Measurements from ENCODE around the gene MAGEA6. TPM values are rescaled to one million over a fixed set of nuclear protein-coding genes. Genes with fewer than 3 reads are reported as not detected.
A peak's percentile ranks its signal among the peaks of the same experiment; 100 is the strongest.
"Not testable (repeated sequence)": the region's sequence is repeated elsewhere in the genome, so short reads cannot be mapped to it uniquely, and the experiment has no call there.

Gene MAGEA6, protein sequence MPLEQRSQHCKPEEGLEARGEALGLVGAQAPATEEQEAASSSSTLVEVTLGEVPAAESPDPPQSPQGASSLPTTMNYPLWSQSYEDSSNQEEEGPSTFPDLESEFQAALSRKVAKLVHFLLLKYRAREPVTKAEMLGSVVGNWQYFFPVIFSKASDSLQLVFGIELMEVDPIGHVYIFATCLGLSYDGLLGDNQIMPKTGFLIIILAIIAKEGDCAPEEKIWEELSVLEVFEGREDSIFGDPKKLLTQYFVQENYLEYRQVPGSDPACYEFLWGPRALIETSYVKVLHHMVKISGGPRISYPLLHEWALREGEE
- total RNA-seq = not detected
- not detected for polyA plus RNA-seq
- total RNA-seq = not detected

DNA sequence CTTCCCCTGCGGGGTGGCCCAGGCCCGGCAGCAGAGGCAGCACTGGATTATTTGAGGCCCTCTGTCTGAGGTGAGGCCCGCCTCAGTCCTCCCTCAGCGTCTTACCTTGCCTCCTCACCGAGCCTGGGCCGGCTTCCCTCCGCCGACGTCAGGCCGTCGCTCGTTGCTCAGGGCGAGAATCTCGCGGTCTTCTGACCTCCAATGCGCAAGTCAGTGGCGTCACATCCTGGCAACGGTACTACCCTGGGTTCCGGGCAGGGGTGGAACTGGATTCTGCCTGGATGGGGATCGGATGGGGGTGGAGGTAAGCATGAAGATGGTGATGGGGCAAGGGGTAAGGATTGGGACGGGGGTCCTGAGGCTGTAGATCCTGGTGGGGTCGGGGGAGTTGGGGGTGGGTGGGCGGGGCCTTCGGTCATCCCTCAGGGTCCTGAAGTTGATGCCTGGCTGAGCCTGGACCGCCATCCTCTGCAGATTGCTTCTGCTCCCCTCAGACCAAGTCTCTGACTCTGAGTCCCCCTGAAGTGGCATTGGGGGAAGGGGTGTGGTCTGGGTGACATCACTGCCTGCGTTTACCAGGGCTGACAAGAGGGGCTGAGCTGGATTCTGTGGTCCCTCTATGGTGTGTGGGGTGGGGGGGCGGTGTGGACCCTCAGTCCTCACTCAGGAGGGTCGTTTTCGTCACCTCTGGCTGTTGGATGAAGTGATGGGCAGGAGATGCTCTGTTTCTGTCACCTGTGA, at the start of gene MAGEA6:
TSS of gene MAGEA6 (minus strand) at position 141 of the 741 bp plus-strand sequence. CDS start 2,039 bp downstream, outside the sequence.
- H3K27me3 Mint-ChIP-seq; H3K27ac ChIP-seq (ENCODE audit: low read depth, low read length); H3K27me3 ChIP-seq (ENCODE audit: control insufficient read depth in 2 of 2, insufficient read depth in 2 of 2, low read length in 2 of 2); CTCF ChIA-PET; H3K27ac Mint-ChIP-seq; H3K9me3 Mint-ChIP-seq; H3K4me1 Mint-ChIP-seq; H3K4me3 Mint-ChIP-seq; H3K4me1 ChIP-seq (ENCODE audit: control insufficient read depth in 2 of 2, insufficient read depth in 2 of 2, low read length in 2 of 2); H3K36me3 ChIP-seq (ENCODE audit: control insufficient read depth in 2 of 3, insufficient read depth in 3 of 3, low read length in 3 of 3); H3K4me3 ChIP-seq (ENCODE audit: low read length); POLR2A ChIA-PET; DNase-seq; H3K36me3 Mint-ChIP-seq; H3K9me3 ChIP-seq (ENCODE audit: control insufficient read depth in 2 of 3, low read length in 3 of 3); ATAC-seq; intact Hi-C loops (cut with micrococcal nuclease): not testable (repeated sequence)

DNA sequence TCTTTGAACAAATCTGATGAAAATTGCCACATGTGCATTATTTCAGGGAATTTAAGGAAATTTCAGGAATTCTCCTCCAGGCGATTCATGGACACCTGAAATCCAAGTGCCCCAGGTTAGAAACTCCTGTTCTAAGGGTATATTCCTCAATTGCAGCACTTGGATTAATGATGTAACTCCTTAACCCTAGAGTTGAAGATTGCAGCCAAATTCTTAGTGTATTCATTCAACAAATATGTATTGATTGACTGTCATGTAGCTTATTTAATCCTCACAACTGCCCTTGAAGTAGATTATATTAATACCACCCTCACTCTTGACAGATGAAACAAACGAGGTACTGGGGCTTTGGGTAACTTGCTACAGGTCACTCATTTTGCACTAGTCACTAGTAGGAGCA, 49.8 kb upstream of the MAGEA6 start:
- CTCF ChIA-PET = no interaction called here
- intact Hi-C loops (cut with micrococcal nuclease) = no loop called here
- H3K4me1 Mint-ChIP-seq = peaks cover 0 to 7% (median 0%) of the 10 kb centered on the region in 7 donors

DNA sequence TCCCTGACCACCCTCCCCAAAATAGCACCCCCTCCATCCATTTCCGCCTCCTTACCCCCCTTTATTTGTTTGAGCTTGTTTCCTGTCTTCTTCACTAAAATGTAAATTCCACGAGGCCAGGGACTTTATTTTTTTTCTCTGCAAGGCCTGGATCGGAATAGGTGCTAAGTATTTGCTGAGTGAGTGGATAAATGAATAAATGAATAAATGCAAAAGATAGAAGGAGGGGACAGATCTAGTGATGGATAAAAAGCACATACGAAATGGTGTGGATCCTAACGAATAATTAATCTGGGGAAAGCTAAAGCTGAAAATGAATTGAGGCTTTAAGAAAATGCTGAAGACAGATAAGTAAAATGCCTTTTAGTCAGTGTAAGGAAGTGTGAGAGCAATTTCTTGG, 48.9 kb upstream of the MAGEA6 start:
- intact Hi-C loops (cut with micrococcal nuclease) = no loop called here
- Histone ChIP-seq H3K9me3 (ENCODE audit: control insufficient read depth in 2 of 3, low read length in 3 of 3) (no peaks in the 10 kb centered on the region), H3K27me3 (ENCODE audit: control insufficient read depth in 2 of 2, insufficient read depth in 2 of 2, low read length in 2 of 2) (no peaks in the 10 kb centered on the region), H3K4me3 (ENCODE audit: low read length) (no peak overlapping the region), H3K27ac (ENCODE audit: low read depth, low read length) (no peak overlapping the region), H3K4me1 (ENCODE audit: control insufficient read depth in 2 of 2, insufficient read depth in 2 of 2, low read length in 2 of 2) (no peaks in the 10 kb centered on the region), H3K36me3 (ENCODE audit: control insufficient read depth in 2 of 3, insufficient read depth in 3 of 3, low read length in 3 of 3) (no peaks in the 10 kb centered on the region)
- Mint-ChIP-seq H3K27ac (no peak overlapping the region), H3K36me3 (no peaks in the 10 kb centered on the region), H3K4me3 (no peak overlapping the region), H3K4me1 (peaks cover 0 to 12% (median 5%) of the 10 kb centered on the region in 7 donors), H3K27me3 (peaks cover 0 to 10% (median 8%) of the 10 kb centered on the region in 5 donors), H3K9me3 (no peaks in the 10 kb centered on the region)
- POLR2A ChIA-PET = no interaction called here
- CTCF ChIA-PET = interaction anchor here (0.6 kb wide), 1 partner anchor 945 kb away, joined by 3 read pairs; no protein-coding TSS in a partner anchor
- no peak for DNase-seq
- ATAC-seq = no peak

More for the DNA sequence above, 49.8 kb upstream of the MAGEA6 start:
- peaks cover 0 to 10% (median 8%) of the 10 kb centered on the region in 5 donors for H3K27me3 Mint-ChIP-seq
- H3K27ac Mint-ChIP-seq = no peak overlapping the region
- no peak overlapping the region for H3K27ac ChIP-seq (ENCODE audit: low read depth, low read length)
- POLR2A ChIA-PET = no interaction called here
- no peaks in the 10 kb centered on the region for H3K36me3 Mint-ChIP-seq
- no peak for ATAC-seq
- H3K36me3 ChIP-seq (ENCODE audit: control insufficient read depth in 2 of 3, insufficient read depth in 3 of 3, low read length in 3 of 3) = no peaks in the 10 kb centered on the region
- H3K9me3 Mint-ChIP-seq = no peaks in the 10 kb centered on the region
- no peaks in the 10 kb centered on the region for H3K9me3 ChIP-seq (ENCODE audit: control insufficient read depth in 2 of 3, low read length in 3 of 3)
- no peak for DNase-seq
- H3K27me3 ChIP-seq (ENCODE audit: control insufficient read depth in 2 of 2, insufficient read depth in 2 of 2, low read length in 2 of 2) = no peaks in the 10 kb centered on the region
- H3K4me1 ChIP-seq (ENCODE audit: control insufficient read depth in 2 of 2, insufficient read depth in 2 of 2, low read length in 2 of 2) = no peaks in the 10 kb centered on the region
- no peak overlapping the region for H3K4me3 ChIP-seq (ENCODE audit: low read length)
- H3K4me3 Mint-ChIP-seq = no peak overlapping the region

DNA sequence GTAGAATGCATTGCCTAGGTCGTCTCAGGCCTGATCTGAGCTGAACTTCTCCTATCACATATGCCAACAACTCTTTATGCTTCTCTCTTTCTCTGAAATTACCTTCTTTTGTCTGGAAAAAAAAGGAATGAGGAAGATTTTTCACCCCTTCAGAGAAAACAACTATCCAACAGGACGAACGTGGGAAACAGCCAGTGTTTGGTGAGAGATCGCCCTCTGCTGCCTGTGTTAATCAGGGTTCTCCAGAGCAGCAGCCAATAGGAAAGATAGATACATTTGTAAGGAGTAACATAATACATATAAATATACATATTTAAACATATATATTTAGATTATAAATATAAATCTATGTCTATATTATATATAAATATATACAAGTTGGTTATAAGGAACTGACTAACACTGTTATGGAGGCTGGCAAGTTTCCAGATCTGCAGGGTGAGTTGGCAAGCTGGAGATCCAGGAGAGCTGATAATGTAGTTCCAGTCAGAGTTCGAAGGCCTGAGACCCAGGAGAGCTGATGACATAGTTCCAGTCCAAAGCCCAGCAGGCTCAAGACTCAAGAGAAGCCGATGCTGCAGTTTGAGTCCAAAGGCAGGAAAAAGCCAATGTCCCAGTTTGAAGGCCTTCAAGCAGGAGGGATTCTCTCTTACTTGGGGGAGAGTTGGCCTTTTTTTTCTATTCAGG, 47.7 kb upstream of the MAGEA6 start:
- ChIA-PET CTCF (no interaction called here), POLR2A (no interaction called here)
- H3K27ac ChIP-seq (ENCODE audit: low read depth, low read length) = no peak overlapping the region
- no peak for DNase-seq
- H3K27me3 Mint-ChIP-seq = peaks cover 0 to 10% (median 8%) of the 10 kb centered on the region in 5 donors
- no peak overlapping the region for H3K4me3 ChIP-seq (ENCODE audit: low read length)
- no peaks in the 10 kb centered on the region for H3K27me3 ChIP-seq (ENCODE audit: control insufficient read depth in 2 of 2, insufficient read depth in 2 of 2, low read length in 2 of 2)
- H3K9me3 Mint-ChIP-seq = no peaks in the 10 kb centered on the region
- no peak overlapping the region for H3K4me3 Mint-ChIP-seq
- H3K36me3 ChIP-seq (ENCODE audit: control insufficient read depth in 2 of 3, insufficient read depth in 3 of 3, low read length in 3 of 3) = no peaks in the 10 kb centered on the region
- H3K9me3 ChIP-seq (ENCODE audit: control insufficient read depth in 2 of 3, low read length in 3 of 3) = no peaks in the 10 kb centered on the region
- ATAC-seq = no peak
- H3K36me3 Mint-ChIP-seq = no peaks in the 10 kb centered on the region
- no peak overlapping the region for H3K27ac Mint-ChIP-seq
- intact Hi-C loops (cut with micrococcal nuclease) = loop anchor here in 1 of 2 donors (1.0 kb wide), 1 partner anchor 175 kb away; no protein-coding TSS in a partner anchor
- peaks cover 0 to 16% (median 5%) of the 10 kb centered on the region in 7 donors for H3K4me1 Mint-ChIP-seq
- no peaks in the 10 kb centered on the region for H3K4me1 ChIP-seq (ENCODE audit: control insufficient read depth in 2 of 2, insufficient read depth in 2 of 2, low read length in 2 of 2)

DNA sequence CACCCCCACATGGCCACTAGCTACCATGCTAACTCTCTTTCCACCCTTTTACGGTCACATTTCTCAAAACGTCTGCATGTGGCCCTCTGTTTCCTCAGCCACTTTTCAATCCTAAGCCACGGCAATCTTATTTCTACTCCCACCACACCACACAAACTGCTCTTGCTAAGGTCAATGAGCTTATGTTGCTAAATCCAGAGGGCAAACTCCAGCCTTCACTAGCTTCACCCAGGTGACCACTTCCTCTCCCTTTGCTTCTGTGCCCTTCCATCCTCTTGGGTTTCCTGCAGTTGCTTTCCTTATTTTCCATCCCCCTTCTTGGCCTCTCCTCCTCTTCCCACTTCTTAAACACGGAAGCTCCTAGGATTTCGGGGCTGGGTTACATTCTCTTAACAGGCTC, 44.6 kb upstream of the MAGEA6 start:
- H3K27me3 Mint-ChIP-seq = peaks cover 0 to 3% (median 0%) of the 10 kb centered on the region in 5 donors
- Histone ChIP-seq H3K4me1 (ENCODE audit: control insufficient read depth in 2 of 2, insufficient read depth in 2 of 2, low read length in 2 of 2) (no peaks in the 10 kb centered on the region), H3K27ac (ENCODE audit: low read depth, low read length) (no peak overlapping the region), H3K4me3 (ENCODE audit: low read length) (no peak overlapping the region), H3K27me3 (ENCODE audit: control insufficient read depth in 2 of 2, insufficient read depth in 2 of 2, low read length in 2 of 2) (no peaks in the 10 kb centered on the region), H3K36me3 (ENCODE audit: control insufficient read depth in 2 of 3, insufficient read depth in 3 of 3, low read length in 3 of 3) (no peaks in the 10 kb centered on the region), H3K9me3 (ENCODE audit: control insufficient read depth in 2 of 3, low read length in 3 of 3) (no peaks in the 10 kb centered on the region)
- no peaks in the 10 kb centered on the region for H3K36me3 Mint-ChIP-seq
- H3K27ac Mint-ChIP-seq = no peak overlapping the region
- DNase-seq (no peak), ATAC-seq (no peak)
- no peak overlapping the region for H3K4me3 Mint-ChIP-seq
- H3K9me3 Mint-ChIP-seq = no peaks in the 10 kb centered on the region
- POLR2A ChIA-PET = no interaction called here
- CTCF ChIA-PET = no interaction called here
- intact Hi-C loops (cut with micrococcal nuclease) = no loop called here
- H3K4me1 Mint-ChIP-seq = peaks cover 0 to 12% (median 5%) of the 10 kb centered on the region in 7 donors

DNA sequence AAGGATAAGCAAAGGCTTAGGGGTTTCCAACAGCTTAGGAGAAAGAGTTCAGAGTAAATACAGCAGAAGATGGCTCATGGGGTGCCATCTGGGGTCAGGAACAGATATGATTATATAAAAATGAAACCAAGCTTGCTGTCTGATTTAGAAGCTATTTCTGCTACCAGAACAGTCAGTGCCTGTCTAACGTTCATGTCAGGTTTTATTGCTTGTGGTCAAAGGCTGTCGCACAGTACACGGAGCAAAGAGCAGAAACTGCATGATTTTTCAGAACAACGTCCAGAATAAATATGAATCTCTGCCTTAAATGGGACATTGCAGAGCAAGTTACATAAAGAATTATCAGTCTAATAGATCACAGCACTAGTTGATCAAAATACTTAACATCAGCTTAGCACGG, 43.7 kb upstream of the MAGEA6 start:
- ChIA-PET POLR2A (no interaction called here), CTCF (no interaction called here)
- Mint-ChIP-seq H3K27ac (no peak overlapping the region), H3K27me3 (peaks cover 0 to 6% (median 3%) of the 10 kb centered on the region in 5 donors), H3K4me1 (peaks cover 0 to 12% (median 5%) of the 10 kb centered on the region in 7 donors), H3K36me3 (no peaks in the 10 kb centered on the region), H3K4me3 (peak overlapping the region in 3 of 10 donors; percentile 18 to 44 (median 20)), H3K9me3 (no peaks in the 10 kb centered on the region)
- H3K27ac ChIP-seq (ENCODE audit: low read depth, low read length) = no peak overlapping the region
- H3K27me3 ChIP-seq (ENCODE audit: control insufficient read depth in 2 of 2, insufficient read depth in 2 of 2, low read length in 2 of 2) = no peaks in the 10 kb centered on the region
- no peaks in the 10 kb centered on the region for H3K9me3 ChIP-seq (ENCODE audit: control insufficient read depth in 2 of 3, low read length in 3 of 3)
- ATAC-seq = no peak
- no peaks in the 10 kb centered on the region for H3K36me3 ChIP-seq (ENCODE audit: control insufficient read depth in 2 of 3, insufficient read depth in 3 of 3, low read length in 3 of 3)
- no peak for DNase-seq
- H3K4me3 ChIP-seq (ENCODE audit: low read length) = no peak overlapping the region
- intact Hi-C loops (cut with micrococcal nuclease) = no loop called here
- H3K4me1 ChIP-seq (ENCODE audit: control insufficient read depth in 2 of 2, insufficient read depth in 2 of 2, low read length in 2 of 2) = no peaks in the 10 kb centered on the region
